Measurements from ENCODE around the gene NEK5. TPM values are rescaled to one million over a fixed set of nuclear protein-coding genes. Genes with fewer than 3 reads are reported as not detected.
"Not testable (repeated sequence)": the region's sequence is repeated elsewhere in the genome, so short reads cannot be mapped to it uniquely, and the experiment has no call there.

Gene NEK5
- polyA plus RNA-seq, 3 donors, result 0.07 TPM; not detected in 2

DNA sequence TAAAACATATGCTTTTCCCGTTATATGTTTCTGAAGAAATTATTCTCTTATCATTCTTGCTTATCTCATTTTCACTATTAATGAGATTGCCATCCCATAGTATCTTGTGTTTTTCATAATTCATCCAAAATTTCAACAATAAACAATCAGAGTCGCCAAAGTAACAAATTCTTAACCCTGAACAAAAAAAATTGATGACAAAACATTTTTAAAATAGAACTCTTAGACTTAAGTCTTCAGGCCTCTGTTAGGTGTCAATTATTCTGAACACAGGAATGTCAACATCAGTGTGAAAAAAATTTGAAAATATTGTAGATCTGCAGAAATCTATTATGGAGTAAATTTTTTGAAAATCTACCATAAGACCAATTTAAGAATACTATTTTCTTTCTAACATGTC is 37.4 kb downstream of the NEK5 start:
- H3K4me3 ChIP-seq (replicated peaks in 1 of 3; ENCODE audit: low read depth in 2 of 3, low read length in 3 of 3), result no peak overlapping the region
- no peak overlapping the region for H3K4me3 Mint-ChIP-seq
- H2AFZ ChIP-seq (ENCODE audit: insufficient read depth, low read depth, low read length, poor library complexity, severe bottlenecking), result no peak overlapping the region
- H3K27ac Mint-ChIP-seq, result no peak overlapping the region
- no peak for DNase-seq
- peaks cover 0 to 1% (median 0%) of the 10 kb centered on the region in 3 donors for H3K27me3 Mint-ChIP-seq (ENCODE audit: low read depth in 3 of 3)
- no peaks in the 10 kb centered on the region for H3K79me2 ChIP-seq (ENCODE audit: insufficient read depth, low read length)
- no peak overlapping the region for H3K4me2 ChIP-seq (replicated peaks; ENCODE audit: extremely low read depth, low read length, poor library complexity, severe bottlenecking)
- no peaks in the 10 kb centered on the region for H3K9me3 ChIP-seq (replicated peaks in 1 of 2; ENCODE audit: control insufficient read depth in 1 of 2, insufficient read depth in 1 of 2, low read length in 2 of 2)
- no peaks in the 10 kb centered on the region for H3K27me3 ChIP-seq (ENCODE audit: control insufficient read depth in 2 of 2, insufficient read depth in 2 of 2, low read length in 2 of 2)
- peaks cover 0 to 4% (median 0%) of the 10 kb centered on the region in 7 donors for H3K9me3 Mint-ChIP-seq
- no peak for TF ChIP-seq CTCF (IDR thresholded peaks at IDR 0.05)
- intact Hi-C loops (cut with micrococcal nuclease), result no loop called here
- no CpG with 5 or more reads among the region's 2 CpGs for WGBS (ENCODE audit: insufficient coverage)
- no peaks in the 10 kb centered on the region for H3K36me3 ChIP-seq (replicated peaks in 1 of 2; ENCODE audit: control insufficient read depth in 1 of 2, insufficient read depth in 2 of 2, low read length in 2 of 2)
- peaks cover 2% of the 10 kb centered on the region for H3K4me1 Mint-ChIP-seq
- no peaks in the 10 kb centered on the region for H3K36me3 Mint-ChIP-seq
- no peak overlapping the region for H3K9ac ChIP-seq (ENCODE audit: insufficient read depth, low read length, poor library complexity, severe bottlenecking)
- H4K20me1 ChIP-seq (ENCODE audit: insufficient read depth, low read length), result no peaks in the 10 kb centered on the region
- H3K27ac ChIP-seq (ENCODE audit: low read depth in 1 of 2, low read length in 2 of 2), result no peak overlapping the region
- H3K4me1 ChIP-seq (ENCODE audit: control insufficient read depth in 1 of 2, insufficient read depth in 2 of 2, low read length in 2 of 2), result no peaks in the 10 kb centered on the region

DNA sequence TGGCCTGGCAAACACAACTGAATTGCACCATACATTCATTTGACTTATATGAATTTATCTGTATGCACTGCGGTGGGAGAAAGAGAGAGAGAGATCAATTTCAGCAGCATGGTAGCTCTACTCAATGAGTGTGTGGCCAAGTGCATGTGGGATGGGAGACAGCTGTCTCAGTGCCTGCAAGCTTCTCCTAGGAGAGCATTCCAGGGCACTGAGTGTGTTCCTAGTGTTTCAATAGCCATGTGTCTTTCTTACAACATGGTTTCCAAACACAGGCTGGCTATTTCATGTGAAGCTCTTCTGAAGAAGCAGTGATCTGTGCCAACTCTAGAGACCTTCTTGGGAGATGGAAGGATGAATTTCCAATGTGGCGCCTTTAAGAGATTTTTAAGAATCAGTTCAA is 43.5 kb downstream of the NEK5 start:
- no peak overlapping the region for H2AFZ ChIP-seq (ENCODE audit: insufficient read depth, low read depth, low read length, poor library complexity, severe bottlenecking)
- intact Hi-C loops (cut with micrococcal nuclease), result no loop called here
- Mint-ChIP-seq H3K4me3 (no peak overlapping the region), H3K36me3 (no peaks in the 10 kb centered on the region), H3K4me1 (peaks cover 2% of the 10 kb centered on the region), H3K27ac (no peak overlapping the region), H3K9me3 (peaks cover 0 to 8% (median 2%) of the 10 kb centered on the region in 7 donors), H3K27me3 (ENCODE audit: low read depth in 3 of 3) (peaks cover 1 to 2% (median 1%) of the 10 kb centered on the region in 3 donors)
- no peak for TF ChIP-seq CTCF (IDR thresholded peaks at IDR 0.05)
- H3K9me3 ChIP-seq (replicated peaks in 1 of 2; ENCODE audit: control insufficient read depth in 1 of 2, insufficient read depth in 1 of 2, low read length in 2 of 2), result no peaks in the 10 kb centered on the region
- WGBS (ENCODE audit: insufficient coverage), result 100% methylated on average over 1 of the region's 2 CpGs
- H3K27ac ChIP-seq (ENCODE audit: low read depth in 1 of 2, low read length in 2 of 2), result no peak overlapping the region
- H3K9ac ChIP-seq (ENCODE audit: insufficient read depth, low read length, poor library complexity, severe bottlenecking), result no peak overlapping the region
- H3K4me1 ChIP-seq (ENCODE audit: control insufficient read depth in 1 of 2, insufficient read depth in 2 of 2, low read length in 2 of 2), result no peaks in the 10 kb centered on the region
- H3K79me2 ChIP-seq (ENCODE audit: insufficient read depth, low read length), result no peaks in the 10 kb centered on the region
- H3K4me2 ChIP-seq (replicated peaks; ENCODE audit: extremely low read depth, low read length, poor library complexity, severe bottlenecking), result no peak overlapping the region
- no peaks in the 10 kb centered on the region for H3K36me3 ChIP-seq (replicated peaks in 1 of 2; ENCODE audit: control insufficient read depth in 1 of 2, insufficient read depth in 2 of 2, low read length in 2 of 2)
- no peak for DNase-seq
- H4K20me1 ChIP-seq (ENCODE audit: insufficient read depth, low read length), result no peaks in the 10 kb centered on the region
- H3K4me3 ChIP-seq (replicated peaks in 1 of 3; ENCODE audit: low read depth in 2 of 3, low read length in 3 of 3), result no peak overlapping the region
- no peaks in the 10 kb centered on the region for H3K27me3 ChIP-seq (ENCODE audit: control insufficient read depth in 2 of 2, insufficient read depth in 2 of 2, low read length in 2 of 2)

DNA sequence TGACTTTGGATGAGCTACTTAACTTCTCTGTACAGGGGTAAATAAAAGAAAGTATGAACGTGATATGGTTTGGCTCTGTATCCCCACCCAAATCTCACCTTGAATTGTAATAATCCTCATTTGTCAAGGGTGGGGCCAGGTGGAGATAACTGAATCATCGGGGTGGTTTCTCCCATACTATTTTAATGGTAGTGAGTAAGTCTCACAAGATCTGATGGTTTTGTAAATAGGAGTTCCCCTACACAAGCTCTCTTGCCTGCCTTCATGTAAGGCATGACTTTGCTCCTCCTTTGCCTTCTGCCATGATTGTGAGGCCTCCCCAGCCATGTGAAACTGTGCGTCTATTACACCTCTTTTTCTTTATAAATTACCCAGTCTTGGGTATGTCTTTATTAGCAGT is 43.9 kb downstream of the NEK5 start:
- H3K4me3 ChIP-seq (replicated peaks in 1 of 3; ENCODE audit: low read depth in 2 of 3, low read length in 3 of 3); H3K4me3 Mint-ChIP-seq; H3K36me3 Mint-ChIP-seq; H3K9me3 ChIP-seq (replicated peaks in 1 of 2; ENCODE audit: control insufficient read depth in 1 of 2, insufficient read depth in 1 of 2, low read length in 2 of 2); H3K9ac ChIP-seq (ENCODE audit: insufficient read depth, low read length, poor library complexity, severe bottlenecking); H3K4me2 ChIP-seq (replicated peaks; ENCODE audit: extremely low read depth, low read length, poor library complexity, severe bottlenecking); H3K27me3 Mint-ChIP-seq (ENCODE audit: low read depth in 3 of 3); H3K4me1 Mint-ChIP-seq; intact Hi-C loops (cut with micrococcal nuclease); H4K20me1 ChIP-seq (ENCODE audit: insufficient read depth, low read length); H3K27ac Mint-ChIP-seq; DNase-seq; H3K9me3 Mint-ChIP-seq; H2AFZ ChIP-seq (ENCODE audit: insufficient read depth, low read depth, low read length, poor library complexity, severe bottlenecking); H3K27ac ChIP-seq (ENCODE audit: low read depth in 1 of 2, low read length in 2 of 2); H3K36me3 ChIP-seq (replicated peaks in 1 of 2; ENCODE audit: control insufficient read depth in 1 of 2, insufficient read depth in 2 of 2, low read length in 2 of 2); H3K79me2 ChIP-seq (ENCODE audit: insufficient read depth, low read length); H3K27me3 ChIP-seq (ENCODE audit: control insufficient read depth in 2 of 2, insufficient read depth in 2 of 2, low read length in 2 of 2); H3K4me1 ChIP-seq (ENCODE audit: control insufficient read depth in 1 of 2, insufficient read depth in 2 of 2, low read length in 2 of 2): not testable (repeated sequence)
- no CpG with 5 or more reads among the region's 3 CpGs for WGBS (ENCODE audit: insufficient coverage)
